H1 (cell line): Measurements from ENCODE around the gene AGAP1. TPM values are rescaled to one million over a fixed set of nuclear protein-coding genes. Genes with fewer than 3 reads are reported as not detected.

ENCODE experiments used
- CTCF ChIA-PET: fragments of 300-600 bp; sonication (Branson Sonifier 250); formaldehyde crosslinking; loops from one replicate; lab custom pipeline; 2021; ENCODE audit not compliant: partially characterized antibody; lab: Charles Lee
- POLR2A ChIA-PET: fragments of 300-600 bp; sonication (Branson Sonifier 250); formaldehyde crosslinking; loops from one replicate; lab custom pipeline; 2021; ENCODE audit warnings: inconsistent platforms; ENCODE audit not compliant: partially characterized antibody; lab: Charles Lee
- DNase-seq, 2 experiments: peaks; one replicate each; pipeline versions ENCODE4 v3.0.0 to v3.0.0-alpha.2; 2010 to 2022; ENCODE audit warnings: low spot score in 2 of 2, low read depth in 1 of 2, mixed read lengths in 1 of 2
- FAIRE-seq: peaks from 2 replicates; lab custom pipeline; 2011; peaks lifted over from hg19 to GRCh38; lab: Jason Lieb, UNC
- H2AFZ ChIP-seq: 2 replicates; pipeline ENCODE4 v1.8.1; 2012; ENCODE audit warnings: low read length, inconsistent platforms
- H2AK5ac ChIP-seq: 2 replicates; pipeline ENCODE4 v1.6.1; 2013; ENCODE audit warnings: low read depth, low read length
- H2BK120ac ChIP-seq: replicated peaks from 2 replicates; pipeline ENCODE3; 2013; ENCODE audit warnings: low read depth, low read length, inconsistent platforms
- H2BK12ac ChIP-seq: 2 replicates; pipeline ENCODE4 v1.6.1; 2013; ENCODE audit warnings: low read depth, low read length
- H2BK15ac ChIP-seq: 2 replicates; pipeline ENCODE4 v1.6.1; 2013; ENCODE audit warnings: low read length
- H2BK20ac ChIP-seq: 2 replicates; pipeline ENCODE4 v1.6.1; 2013; ENCODE audit warnings: low read length
- H2BK5ac ChIP-seq: 2 replicates; pipeline ENCODE4 v1.6.1; 2013; ENCODE audit warnings: low read depth, low read length
- H3K14ac ChIP-seq: 2 replicates; pipeline ENCODE4 v1.6.1; 2013; ENCODE audit warnings: inconsistent platforms; ENCODE audit not compliant: insufficient read length
- H3K18ac ChIP-seq: 2 replicates; pipeline ENCODE4 v1.6.1; 2013; ENCODE audit warnings: low read length; ENCODE audit errors: extremely low read depth
- H3K23ac ChIP-seq: 2 replicates; pipeline ENCODE4 v1.6.1; 2013; ENCODE audit warnings: inconsistent platforms; ENCODE audit not compliant: insufficient read length
- H3K23me2 ChIP-seq: 2 replicates; pipeline ENCODE4 v1.6.1; 2013; ENCODE audit warnings: low read depth, low read length
- H3K27ac ChIP-seq: 2 replicates; pipeline ENCODE4 v1.6.1; 2011; ENCODE audit warnings: low read depth, low read length, inconsistent platforms
- H3K27me3 ChIP-seq, 4 experiments: replicated peaks in 1 of 4; 1 replicate in 1 of 4; 2 replicates in 3 of 4; pipeline versions ENCODE4 v1.6.1 to v1.8.1; 2011 to 2013; ENCODE audit warnings: low read length in 3 of 4, mild to moderate bottlenecking in 3 of 4, inconsistent platforms in 2 of 4, mixed read lengths in 2 of 4, moderate library complexity in 1 of 4; ENCODE audit not compliant: control insufficient read depth in 3 of 4, insufficient read depth in 3 of 4; ENCODE audit errors: extremely low read depth in 1 of 4
- H3K36me3 ChIP-seq, 4 experiments: 2 replicates each; pipeline versions ENCODE4 v1.6.1 to v1.8.1; 2011 to 2013; ENCODE audit warnings: mild to moderate bottlenecking in 4 of 4, low read length in 3 of 4, moderate library complexity in 2 of 4, control low read depth in 1 of 4, inconsistent platforms in 1 of 4; ENCODE audit not compliant: insufficient read depth in 4 of 4, control insufficient read depth in 2 of 4
- H3K4ac ChIP-seq: replicated peaks from 2 replicates; pipeline ENCODE3; 2013; ENCODE audit warnings: low read length, low read depth, mixed read lengths, inconsistent platforms; ENCODE audit not compliant: insufficient read length
- H3K4me1 ChIP-seq, 4 experiments: replicated peaks in 1 of 4; 1 replicate in 1 of 4; 2 replicates in 3 of 4; pipeline versions ENCODE4 v1.6.1 to v1.8.1; 2011 to 2013; ENCODE audit warnings: low read length in 3 of 4, inconsistent platforms in 2 of 4, mixed read lengths in 1 of 4; ENCODE audit not compliant: insufficient read depth in 4 of 4, control insufficient read depth in 3 of 4
- H3K4me2 ChIP-seq, 2 experiments: 2 replicates each; pipeline versions ENCODE4 v1.6.1 to v1.8.1; 2011 to 2013; ENCODE audit warnings: low read depth in 2 of 2, low read length in 2 of 2, control low read depth in 1 of 2, inconsistent platforms in 1 of 2, mild to moderate bottlenecking in 1 of 2; ENCODE audit not compliant: insufficient read depth in 1 of 2
- H3K4me3 ChIP-seq, 4 experiments: fragments of 200-600, 300-600 bp in 1 of 4; sonication (generic), shearing (Covaris generic), sonication (Bioruptor Twin) in 1 of 4; 2 replicates each; pipeline versions ENCODE4 v1.5.1 to v1.8.1; 2011 to 2016; ENCODE audit warnings: low read length in 4 of 4, low read depth in 3 of 4, control low read depth in 2 of 4, inconsistent platforms in 2 of 4, mild to moderate bottlenecking in 2 of 4, mixed read lengths in 1 of 4, moderate library complexity in 1 of 4; ENCODE audit not compliant: insufficient read depth in 2 of 4; ENCODE audit errors: extremely low read depth in 1 of 4
- H3K56ac ChIP-seq: replicated peaks from 2 replicates; pipeline ENCODE3; 2013; ENCODE audit warnings: low read depth, mild to moderate bottlenecking, mixed read lengths, low read length, inconsistent platforms; ENCODE audit not compliant: insufficient read length
- H3K79me1 ChIP-seq: 2 replicates; pipeline ENCODE4 v1.6.1; 2013; ENCODE audit warnings: low read depth, low read length, control low read depth
- H3K79me2 ChIP-seq, 2 experiments: 2 replicates each; pipeline versions ENCODE4 v1.6.1 to v1.8.1; 2012 to 2013; ENCODE audit warnings: low read length in 2 of 2, mild to moderate bottlenecking in 2 of 2, inconsistent platforms in 1 of 2; ENCODE audit not compliant: insufficient read depth in 2 of 2, control insufficient read depth in 1 of 2
- H3K9ac ChIP-seq, 4 experiments: replicated peaks in 1 of 4; 1 replicate in 1 of 4; 2 replicates in 3 of 4; pipeline versions ENCODE4 v1.6.1 to v1.8.1; 2011 to 2013; ENCODE audit warnings: low read depth in 3 of 4, low read length in 3 of 4, control low read depth in 2 of 4, mild to moderate bottlenecking in 2 of 4, moderate library complexity in 2 of 4, inconsistent platforms in 1 of 4; ENCODE audit errors: extremely low read depth in 1 of 4
- H3K9me3 ChIP-seq, 2 experiments: 2 replicates each; pipeline versions ENCODE4 v1.6.1 to v1.8.1; 2012 to 2013; ENCODE audit warnings: mild to moderate bottlenecking in 2 of 2, moderate library complexity in 2 of 2, control low read depth in 1 of 2, inconsistent platforms in 1 of 2, low read depth in 1 of 2, low read length in 1 of 2, mixed read lengths in 1 of 2; ENCODE audit not compliant: insufficient read depth in 2 of 2
- H4K20me1 ChIP-seq, 2 experiments: replicated peaks in 1 of 2; 2 replicates each; pipeline versions ENCODE3 to v1.8.1; 2011 to 2013; ENCODE audit warnings: inconsistent platforms in 2 of 2, low read length in 2 of 2, mild to moderate bottlenecking in 1 of 2; ENCODE audit not compliant: insufficient read depth in 2 of 2, control insufficient read depth in 1 of 2
- H4K5ac ChIP-seq: 2 replicates; pipeline ENCODE4 v1.6.1; 2013; ENCODE audit warnings: low read length, low read depth, mixed read lengths, inconsistent platforms; ENCODE audit not compliant: insufficient read length
- H4K8ac ChIP-seq: 2 replicates; pipeline ENCODE4 v1.8.0; 2013; ENCODE audit warnings: mild to moderate bottlenecking, moderate library complexity, low read length, inconsistent platforms; ENCODE audit not compliant: insufficient read depth; ENCODE audit errors: extremely low read depth
- H4K91ac ChIP-seq: replicated peaks from 2 replicates; pipeline ENCODE3; 2013; ENCODE audit warnings: low read length, mixed read lengths, inconsistent platforms; ENCODE audit not compliant: insufficient read length
- BCL11A ChIP-seq, 2 experiments: IDR thresholded peaks; one replicate each; pipeline ENCODE4 v1.6.1; 2011; ENCODE audit warnings: low read depth in 2 of 2, low read length in 2 of 2, mild to moderate bottlenecking in 2 of 2
- EZH2 ChIP-seq: fragments of 200-600 bp; sonication (generic); IDR thresholded peaks from 2 replicates; pipeline ENCODE4 v1.7.1; 2012; ENCODE audit warnings: low read depth, mild to moderate bottlenecking, moderate library complexity, low read length, inconsistent platforms; ENCODE audit not compliant: severe bottlenecking
- HDAC6 ChIP-seq: IDR thresholded peaks from one replicate; pipeline ENCODE4 v1.7.1; 2012; ENCODE audit warnings: low read depth, mild to moderate bottlenecking, inconsistent platforms, low read length, moderate library complexity
- JUND ChIP-seq: IDR thresholded peaks from 2 replicates; pipeline ENCODE4 v1.6.1; 2011; ENCODE audit warnings: mild to moderate bottlenecking, improper control_type of control experiment, low read length
- KDM1A ChIP-seq: fragments of 200-600, 300-600 bp; sonication (generic); IDR thresholded peaks from 2 replicates; pipeline ENCODE4 v1.7.1; 2016; ENCODE audit warnings: mild to moderate bottlenecking, low read length, borderline replicate concordance
- RBBP5 ChIP-seq: IDR thresholded peaks from 2 replicates; pipeline ENCODE4 v1.7.1; 2012; ENCODE audit warnings: low read depth, mild to moderate bottlenecking, inconsistent platforms, low read length, moderate library complexity, borderline replicate concordance
- SAP30 ChIP-seq: fragments of 300-600 bp; sonication (generic); IDR thresholded peaks from 2 replicates; pipeline ENCODE4 v1.7.1; 2012; ENCODE audit warnings: low read length, moderate library complexity, mild to moderate bottlenecking, inconsistent platforms; ENCODE audit not compliant: insufficient read depth, insufficient replicate concordance
- SIRT6 ChIP-seq: IDR thresholded peaks from one replicate; pipeline ENCODE4 v1.7.1; 2012; ENCODE audit warnings: low read length, inconsistent platforms
- WGBS, 2 experiments: shearing (Covaris generic) in 1 of 2; methylation state at CpG; one replicate each; pipeline versions ENCODE4 v1.1.6 to v1.1.7; 2013 to 2015; ENCODE audit warnings: low lambda C conversion rate in 2 of 2, mixed read lengths in 2 of 2, inconsistent platforms in 1 of 2, low coverage in 1 of 2, missing lambda C conversion rate in 1 of 2; ENCODE audit not compliant: insufficient replicate concordance in 2 of 2, insufficient coverage in 1 of 2, insufficient read length in 1 of 2; ENCODE audit errors: extremely low coverage in 1 of 2, missing lambda C conversion rate in 1 of 2; 5-methylcytosine and 5-hydroxymethylcytosine counted together
- polyA plus RNA-seq, 7 experiments: library from polyadenylated mRNA; depleted of rRNA in 3 of 7; stranded (reverse) in 5 of 7; unstranded in 2 of 7; fragments of >200 nt in 5 of 7; fragments of 200-250 nt in 2 of 7; gene quantifications; 1 replicate in 5 of 7; 2 replicates in 1 of 7; 4 replicates in 1 of 7; pipeline versions ENCODE4 v1.2.1 to v1.2.3, GENCODE V29; 2011 to 2013; ENCODE audit warnings: missing spikeins in 2 of 7, mixed read lengths in 2 of 7
- total RNA-seq: library from RNA; stranded (reverse); fragmentation: NEBNext Ultra II Directional; extraction: Animal tissue kit (Norgen Biotek cat#: 25700); gene quantifications from 2 replicates; pipeline ENCODE4 v1.2.1, GENCODE V29; 2021

AGAP1 gene
- total and polyA plus RNA-seq, 2 of the 8 experiments (the other 6 are each of a cell fraction or from before 2014, with no cell fraction given): 18.1 to 39.4 TPM

GRCh38 chr2:235979037-235979436, 485.2 kb downstream of the AGAP1 start:
- H3K27me3 ChIP-seq: no peaks in the 10 kb centered on the region
- ChIA-PET CTCF (interaction anchor here (0.9 kb wide), 1 partner anchor 198 kb away, joined by 4 read pairs; no protein-coding TSS in a partner anchor), POLR2A (no interaction called here)
- no peak overlapping the region for H3K4ac ChIP-seq
- no peaks in the 10 kb centered on the region for H4K20me1 ChIP-seq
- no peak overlapping the region for H4K8ac ChIP-seq
- H3K79me1 ChIP-seq: no peaks in the 10 kb centered on the region
- no peak overlapping the region for H3K4me3 ChIP-seq
- no peaks in the 10 kb centered on the region for H3K23me2 ChIP-seq
- no peak overlapping the region for H2BK12ac ChIP-seq
- no peak overlapping the region for H3K4me2 ChIP-seq
- no peak overlapping the region for H4K91ac ChIP-seq
- H3K56ac ChIP-seq: no peak overlapping the region
- no peak overlapping the region for H2BK15ac ChIP-seq
- H3K18ac ChIP-seq: no peak overlapping the region
- H2BK120ac ChIP-seq: no peak overlapping the region
- 88% methylated on average over 7 of the region's 8 CpGs; no CpG with 5 or more reads in 1 of the 2 experiments for WGBS, 2 experiments
- H3K9me3 ChIP-seq: no peaks in the 10 kb centered on the region
- no peak overlapping the region for H2BK20ac ChIP-seq
- H3K79me2 ChIP-seq: no peaks in the 10 kb centered on the region
- H2AK5ac ChIP-seq: no peak overlapping the region
- no peaks in the 10 kb centered on the region for H3K36me3 ChIP-seq
- no peak for FAIRE-seq
- H3K9ac ChIP-seq: no peak overlapping the region
- H3K27ac ChIP-seq: no peak overlapping the region
- no peak overlapping the region for H4K5ac ChIP-seq
- TF ChIP-seq KDM1A: no peak
- no peak for TF ChIP-seq SAP30
- no peak for TF ChIP-seq JUND
- no peak for TF ChIP-seq HDAC6
- no peak for TF ChIP-seq SIRT6
- no peak for TF ChIP-seq BCL11A (IDR thresholded peaks at IDR 0.05; ENCODE audit: low read depth in 2 of 2, low read length in 2 of 2)
- TF ChIP-seq EZH2: no peak
- TF ChIP-seq RBBP5: no peak
- TF ChIP-seq, all 59 proteins: peak for 0
- Histone ChIP-seq H2AFZ (no peak overlapping the region), H3K4me1 (no peaks in the 10 kb centered on the region), H3K23ac (no peak overlapping the region), H2BK5ac (no peak overlapping the region), H3K14ac (no peak overlapping the region)
- no peak for DNase-seq
